BLaER1 (cell line): ENCODE data around the gene DPP8.
"Not testable (repeated sequence)": the region's sequence is repeated elsewhere in the genome, so short reads cannot be mapped to it uniquely, and the experiment has no call there.

Source experiments
- H3K27ac ChIP-seq: shearing (Covaris generic); formaldehyde crosslinking; 2 replicates; pipeline ENCODE4 v1.8.1; 2022
- H3K27me3 ChIP-seq: shearing (Covaris generic); formaldehyde crosslinking; 2 replicates; pipeline ENCODE4 v1.8.1; 2022
- H3K36me3 ChIP-seq: shearing (Covaris generic); formaldehyde crosslinking; 2 replicates; pipeline ENCODE4 v1.8.1; 2022
- H3K4me1 ChIP-seq: shearing (Covaris generic); formaldehyde crosslinking; 2 replicates; pipeline ENCODE4 v1.8.1; 2022
- H3K4me2 ChIP-seq: shearing (Covaris generic); formaldehyde crosslinking; 2 replicates; pipeline ENCODE4 v1.8.1; 2022
- H3K4me3 ChIP-seq: shearing (Covaris generic); formaldehyde crosslinking; 2 replicates; pipeline ENCODE4 v1.8.1; 2022
- H3K9ac ChIP-seq: shearing (Covaris generic); formaldehyde crosslinking; 2 replicates; pipeline ENCODE4 v1.8.1; 2022
- H3K9me3 ChIP-seq: shearing (Covaris generic); formaldehyde crosslinking; 2 replicates; pipeline ENCODE4 v1.8.1; 2022
- H4K20me1 ChIP-seq: shearing (Covaris generic); formaldehyde crosslinking; 2 replicates; pipeline ENCODE4 v1.8.1; 2022
- Cebpa-rat ChIP-seq: shearing (Covaris generic); IDR thresholded peaks from 2 replicates; pipeline ENCODE4 v1.8.1; 2022

DPP8 gene

GRCh38 chr15:65476903-65477302 is 40.6 kb downstream of the DPP8 start:
- Histone ChIP-seq H3K27me3 (no peaks in the 10 kb centered on the region), H3K36me3 (peaks cover 94% of the 10 kb centered on the region), H3K9me3 (no peaks in the 10 kb centered on the region), H3K4me2 (no peak overlapping the region), H3K4me3 (no peak overlapping the region), H4K20me1 (peaks cover 36% of the 10 kb centered on the region; the same call in 1 of the 2 replicates), H3K4me1 (no peaks in the 10 kb centered on the region), H3K9ac (no peak overlapping the region), H3K27ac (no peak overlapping the region)
- TF ChIP-seq Cebpa-rat = no peak

GRCh38 chr15:65470866-65471265 is 46.6 kb downstream of the DPP8 start:
- TF ChIP-seq Cebpa-rat = no peak
- H3K27ac ChIP-seq = no peak overlapping the region
- no peaks in the 10 kb centered on the region for H3K4me1 ChIP-seq
- no peak overlapping the region for H3K4me3 ChIP-seq
- H3K9me3 ChIP-seq = no peaks in the 10 kb centered on the region
- H3K36me3 ChIP-seq = peaks cover 99% of the 10 kb centered on the region
- H3K9ac ChIP-seq = no peak overlapping the region
- no peaks in the 10 kb centered on the region for H3K27me3 ChIP-seq
- H3K4me2 ChIP-seq = no peak overlapping the region
- H4K20me1 ChIP-seq = peaks cover 26% of the 10 kb centered on the region; the same call in 1 of the 2 replicates

GRCh38 chr15:65468229-65468909 is 49.1 kb downstream of the DPP8 start:
- Histone ChIP-seq H4K20me1 (peaks cover 6% of the 10 kb centered on the region; the same call in 1 of the 2 replicates), H3K4me2 (no peak overlapping the region), H3K27me3 (no peaks in the 10 kb centered on the region), H3K9me3 (no peaks in the 10 kb centered on the region), H3K4me3 (no peak overlapping the region), H3K36me3 (peaks cover 99% of the 10 kb centered on the region), H3K27ac (no peak overlapping the region), H3K4me1 (no peaks in the 10 kb centered on the region), H3K9ac (no peak overlapping the region)
- TF ChIP-seq Cebpa-rat = no peak

- H3K4me3 ChIP-seq = no peak overlapping the region
- no peak overlapping the region for H3K4me2 ChIP-seq
- H3K27me3 ChIP-seq = no peaks in the 10 kb centered on the region
- no peak overlapping the region for H3K27ac ChIP-seq
- H4K20me1 ChIP-seq = no peaks in the 10 kb centered on the region
- TF ChIP-seq Cebpa-rat = no peak
- no peaks in the 10 kb centered on the region for H3K4me1 ChIP-seq
- peaks cover 99% of the 10 kb centered on the region for H3K36me3 ChIP-seq
- no peak overlapping the region for H3K9ac ChIP-seq
- H3K9me3 ChIP-seq = no peaks in the 10 kb centered on the region
Measured at GRCh38 chr15:65466901-65467300, 50.6 kb downstream of the DPP8 start.

- Histone ChIP-seq H3K36me3 (peaks cover 99% of the 10 kb centered on the region), H4K20me1 (peaks cover 15% of the 10 kb centered on the region; the same call in 1 of the 2 replicates)
- not testable (repeated sequence) for H3K4me2 ChIP-seq, H3K9ac ChIP-seq, H3K4me3 ChIP-seq, H3K27me3 ChIP-seq, H3K4me1 ChIP-seq, H3K27ac ChIP-seq, H3K9me3 ChIP-seq
Measured at GRCh38 chr15:65463096-65463495, 54.4 kb downstream of the DPP8 start.

- no peaks in the 10 kb centered on the region for H3K27me3 ChIP-seq
- no peak overlapping the region for H3K27ac ChIP-seq
- no peaks in the 10 kb centered on the region for H3K9me3 ChIP-seq
- peaks cover 28% of the 10 kb centered on the region; the same call in 1 of the 2 replicates for H4K20me1 ChIP-seq
- TF ChIP-seq Cebpa-rat = no peak
- no peak overlapping the region for H3K9ac ChIP-seq
- no peak overlapping the region for H3K4me2 ChIP-seq
- no peak overlapping the region for H3K4me3 ChIP-seq
- H3K36me3 ChIP-seq = peaks cover 99% of the 10 kb centered on the region
- no peaks in the 10 kb centered on the region for H3K4me1 ChIP-seq
Measured at GRCh38 chr15:65460741-65461347, 56.6 kb downstream of the DPP8 start.

- not testable (repeated sequence) for H3K9me3 ChIP-seq, H3K9ac ChIP-seq, H3K4me2 ChIP-seq, H3K4me1 ChIP-seq, H3K4me3 ChIP-seq, H3K27ac ChIP-seq, H3K27me3 ChIP-seq
- peaks cover 96% of the 10 kb centered on the region for H3K36me3 ChIP-seq
- H4K20me1 ChIP-seq = peaks cover 43% of the 10 kb centered on the region
Measured at GRCh38 chr15:65455256-65455655, 62.2 kb downstream of the DPP8 start.

GRCh38 chr15:65451989-65452388 is 65.5 kb downstream of the DPP8 start:
- Histone ChIP-seq H3K36me3 (peaks cover 89% of the 10 kb centered on the region), H3K4me2 (no peak overlapping the region), H3K4me3 (no peak overlapping the region), H3K27me3 (no peaks in the 10 kb centered on the region), H3K9ac (no peak overlapping the region), H3K27ac (no peak overlapping the region), H3K9me3 (no peaks in the 10 kb centered on the region), H3K4me1 (no peaks in the 10 kb centered on the region), H4K20me1 (peaks cover 29% of the 10 kb centered on the region)
- TF ChIP-seq Cebpa-rat = no peak

GRCh38 chr15:65450556-65450955 is 66.9 kb downstream of the DPP8 start:
- H4K20me1 ChIP-seq = peaks cover 24% of the 10 kb centered on the region
- H3K36me3 ChIP-seq = peaks cover 88% of the 10 kb centered on the region
- no peak overlapping the region for H3K4me2 ChIP-seq
- H3K9ac ChIP-seq = no peak overlapping the region
- no peak overlapping the region for H3K27ac ChIP-seq
- TF ChIP-seq Cebpa-rat = no peak
- no peaks in the 10 kb centered on the region for H3K27me3 ChIP-seq
- H3K4me3 ChIP-seq = no peak overlapping the region
- H3K4me1 ChIP-seq = no peaks in the 10 kb centered on the region
- H3K9me3 ChIP-seq = no peaks in the 10 kb centered on the region

- Histone ChIP-seq H3K9me3 (no peaks in the 10 kb centered on the region), H4K20me1 (0 out of 2 replicates have a peak, but pooled peaks cover 5% of the 10 kb centered on the region), H3K4me2 (no peak overlapping the region), H3K9ac (no peak overlapping the region), H3K36me3 (peaks cover 74% of the 10 kb centered on the region), H3K4me3 (no peak overlapping the region), H3K27ac (no peak overlapping the region), H3K4me1 (no peaks in the 10 kb centered on the region), H3K27me3 (no peaks in the 10 kb centered on the region)
- no peak for TF ChIP-seq Cebpa-rat
Measured at GRCh38 chr15:65447145-65447544, 70.3 kb downstream of the DPP8 start.

- no peak for TF ChIP-seq Cebpa-rat
- H3K4me2 ChIP-seq = no peak overlapping the region
- no peak overlapping the region for H3K27ac ChIP-seq
- H3K4me1 ChIP-seq = peaks cover 5% of the 10 kb centered on the region
- no peaks in the 10 kb centered on the region for H3K27me3 ChIP-seq
- H4K20me1 ChIP-seq = no peaks in the 10 kb centered on the region
- no peaks in the 10 kb centered on the region for H3K36me3 ChIP-seq
- no peaks in the 10 kb centered on the region for H3K9me3 ChIP-seq
- H3K9ac ChIP-seq = no peak overlapping the region
- no peak overlapping the region for H3K4me3 ChIP-seq
Measured at GRCh38 chr15:65434201-65434600, 83.3 kb downstream of the DPP8 start.
